ENCODE results near the gene ZNF273.

GRCh38 chr7:64905547-64905946, 2.5 kb downstream of the ZNF273 start:
- no peak for TF ChIP-seq EZH2 (IDR thresholded peaks at IDR 0.05; ENCODE audit: low read length)
- TF ChIP-seq, protein P1, sequence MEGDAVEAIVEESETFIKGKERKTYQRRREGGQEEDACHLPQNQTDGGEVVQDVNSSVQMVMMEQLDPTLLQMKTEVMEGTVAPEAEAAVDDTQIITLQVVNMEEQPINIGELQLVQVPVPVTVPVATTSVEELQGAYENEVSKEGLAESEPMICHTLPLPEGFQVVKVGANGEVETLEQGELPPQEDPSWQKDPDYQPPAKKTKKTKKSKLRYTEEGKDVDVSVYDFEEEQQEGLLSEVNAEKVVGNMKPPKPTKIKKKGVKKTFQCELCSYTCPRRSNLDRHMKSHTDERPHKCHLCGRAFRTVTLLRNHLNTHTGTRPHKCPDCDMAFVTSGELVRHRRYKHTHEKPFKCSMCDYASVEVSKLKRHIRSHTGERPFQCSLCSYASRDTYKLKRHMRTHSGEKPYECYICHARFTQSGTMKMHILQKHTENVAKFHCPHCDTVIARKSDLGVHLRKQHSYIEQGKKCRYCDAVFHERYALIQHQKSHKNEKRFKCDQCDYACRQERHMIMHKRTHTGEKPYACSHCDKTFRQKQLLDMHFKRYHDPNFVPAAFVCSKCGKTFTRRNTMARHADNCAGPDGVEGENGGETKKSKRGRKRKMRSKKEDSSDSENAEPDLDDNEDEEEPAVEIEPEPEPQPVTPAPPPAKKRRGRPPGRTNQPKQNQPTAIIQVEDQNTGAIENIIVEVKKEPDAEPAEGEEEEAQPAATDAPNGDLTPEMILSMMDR (optimal IDR thresholded peaks at IDR 0.05 in 1 of 3, IDR thresholded peaks at IDR 0.05 in 1 of 3, conservative IDR thresholded peaks at IDR 0.05 in 1 of 3; ENCODE audit: extremely low read depth in 1 of 3, insufficient read depth in 2 of 3, low read length in 3 of 3), result no peak
